ENCODE data around the gene TTC3. TPM values are rescaled to one million over a fixed set of nuclear protein-coding genes. Genes with fewer than 3 reads are reported as not detected.

TTC3 gene
- total RNA-seq, 1 donor from 2014 or later = 223 TPM

DNA sequence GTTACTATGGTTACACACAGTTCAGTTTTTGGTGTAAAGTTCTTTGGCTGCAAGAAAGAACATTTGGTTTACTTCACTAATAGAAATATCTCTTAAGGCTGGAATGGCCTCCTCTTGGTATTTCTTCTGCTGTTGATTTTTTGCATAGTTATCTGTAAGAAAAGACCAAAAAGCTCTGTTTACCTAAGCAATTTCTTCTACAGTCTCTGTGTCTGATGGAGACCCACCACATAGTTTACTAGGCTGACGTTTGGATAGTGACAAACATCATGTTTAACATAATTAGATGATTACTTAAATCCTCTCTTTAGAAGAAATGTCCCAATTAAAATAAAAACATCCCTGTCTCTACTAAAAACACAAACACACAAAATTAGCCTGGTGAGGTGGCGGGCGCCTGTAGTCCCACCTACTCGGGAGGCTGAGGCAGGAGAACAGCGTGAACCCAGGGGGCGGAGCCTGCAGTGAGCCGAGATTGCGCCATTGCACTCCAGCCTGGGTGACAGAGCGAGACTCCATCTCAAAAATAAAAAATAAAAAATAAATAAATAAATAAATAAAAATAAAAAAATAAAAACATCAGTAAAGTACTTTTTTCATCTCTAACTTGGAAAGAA, 7.4 kb upstream of the TTC3 start:
- H3K9me3 ChIP-seq (ENCODE audit: insufficient read depth, low read depth, low read length) = no peaks in the 10 kb centered on the region
- H3K27ac Mint-ChIP-seq (ENCODE audit: unreplicated experiment) = no peak overlapping the region

GRCh38 chr21:37071561-37072273, 1.3 kb upstream of the TTC3 start:
- Histone ChIP-seq H3K27me3 (ENCODE audit: insufficient read depth, low read length) (no peaks in the 10 kb centered on the region), H3K36me3 (ENCODE audit: insufficient read depth, low read length) (no peaks in the 10 kb centered on the region), H3K79me2 (ENCODE audit: insufficient read depth, low read length) (peaks cover 52% of the 10 kb centered on the region), H3K4me1 (ENCODE audit: insufficient read depth, low read length) (peaks cover 14% of the 10 kb centered on the region), H3K27ac (ENCODE audit: low read depth, low read length) (peak overlapping the region; percentile 96), H4K20me1 (ENCODE audit: insufficient read depth, low read length) (peaks cover 31% of the 10 kb centered on the region), H3K9ac (ENCODE audit: low read length) (peak overlapping the region; percentile 96), H3K4me3 (ENCODE audit: insufficient read depth, low read depth, low read length) (peak overlapping the region; percentile 79), H3K4me2 (ENCODE audit: low read length) (peak overlapping the region; percentile 95), H3K9me3 (ENCODE audit: insufficient read depth, low read depth, low read length) (no peaks in the 10 kb centered on the region), H2AFZ (ENCODE audit: low read depth, low read length) (peak overlapping the region; percentile 80)
- Mint-ChIP-seq H3K4me3 (ENCODE audit: unreplicated experiment) (peak overlapping the region; percentile 89), H3K36me3 (ENCODE audit: low read depth, unreplicated experiment) (peaks cover 11% of the 10 kb centered on the region), H3K4me1 (ENCODE audit: low read depth, unreplicated experiment) (peaks cover 15% of the 10 kb centered on the region), H3K27me3 (ENCODE audit: low read depth, unreplicated experiment) (no peaks in the 10 kb centered on the region), H3K27ac (ENCODE audit: unreplicated experiment) (peak overlapping the region; percentile 94), H3K9me3 (ENCODE audit: unreplicated experiment) (no peaks in the 10 kb centered on the region)
- TF ChIP-seq EZH2 (IDR thresholded peaks at IDR 0.05; ENCODE audit: insufficient read depth, low read length) = no peak
- TF ChIP-seq CTCF (IDR thresholded peaks at IDR 0.05; ENCODE audit: insufficient read depth, low read depth, low read length) = no peak
- DNase-seq (ENCODE audit: low read depth) (peak; percentile 70), FAIRE-seq (no peak)

More for the DNA sequence above, 7.4 kb upstream of the TTC3 start:
- no peak overlapping the region for H3K4me3 ChIP-seq (ENCODE audit: insufficient read depth, low read depth, low read length)
- H4K20me1 ChIP-seq (ENCODE audit: insufficient read depth, low read length) = no peaks in the 10 kb centered on the region
- no peak overlapping the region for H3K9ac ChIP-seq (ENCODE audit: low read length)
- H3K4me1 Mint-ChIP-seq (ENCODE audit: low read depth, unreplicated experiment) = peaks cover 23% of the 10 kb centered on the region
- H3K27me3 ChIP-seq (ENCODE audit: insufficient read depth, low read length) = no peaks in the 10 kb centered on the region
- no peak overlapping the region for H2AFZ ChIP-seq (ENCODE audit: low read depth, low read length)
- no peak overlapping the region for H3K27ac ChIP-seq (ENCODE audit: low read depth, low read length)
- H3K79me2 ChIP-seq (ENCODE audit: insufficient read depth, low read length) = no peaks in the 10 kb centered on the region
- peaks cover 2% of the 10 kb centered on the region for H3K9me3 Mint-ChIP-seq (ENCODE audit: unreplicated experiment)
- no peaks in the 10 kb centered on the region for H3K36me3 ChIP-seq (ENCODE audit: insufficient read depth, low read length)
- peaks cover 13% of the 10 kb centered on the region for H3K4me1 ChIP-seq (ENCODE audit: insufficient read depth, low read length)
- no peak for FAIRE-seq
- TF ChIP-seq CTCF (IDR thresholded peaks at IDR 0.05; ENCODE audit: insufficient read depth, low read depth, low read length) = no peak
- TF ChIP-seq EZH2 (IDR thresholded peaks at IDR 0.05; ENCODE audit: insufficient read depth, low read length) = no peak
- no peak for DNase-seq (ENCODE audit: low read depth)
- H3K4me3 Mint-ChIP-seq (ENCODE audit: unreplicated experiment) = no peak overlapping the region
- peaks cover 5% of the 10 kb centered on the region for H3K36me3 Mint-ChIP-seq (ENCODE audit: low read depth, unreplicated experiment)
- H3K4me2 ChIP-seq (ENCODE audit: low read length) = no peak overlapping the region
- no peaks in the 10 kb centered on the region for H3K27me3 Mint-ChIP-seq (ENCODE audit: low read depth, unreplicated experiment)
